ENCODE measurements around the gene MTERF4.

The MTERF4 gene, protein sequence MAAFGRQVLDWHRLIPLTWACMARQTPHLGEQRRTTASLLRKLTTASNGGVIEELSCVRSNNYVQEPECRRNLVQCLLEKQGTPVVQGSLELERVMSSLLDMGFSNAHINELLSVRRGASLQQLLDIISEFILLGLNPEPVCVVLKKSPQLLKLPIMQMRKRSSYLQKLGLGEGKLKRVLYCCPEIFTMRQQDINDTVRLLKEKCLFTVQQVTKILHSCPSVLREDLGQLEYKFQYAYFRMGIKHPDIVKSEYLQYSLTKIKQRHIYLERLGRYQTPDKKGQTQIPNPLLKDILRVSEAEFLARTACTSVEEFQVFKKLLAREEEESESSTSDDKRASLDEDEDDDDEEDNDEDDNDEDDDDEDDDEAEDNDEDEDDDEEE

DNA sequence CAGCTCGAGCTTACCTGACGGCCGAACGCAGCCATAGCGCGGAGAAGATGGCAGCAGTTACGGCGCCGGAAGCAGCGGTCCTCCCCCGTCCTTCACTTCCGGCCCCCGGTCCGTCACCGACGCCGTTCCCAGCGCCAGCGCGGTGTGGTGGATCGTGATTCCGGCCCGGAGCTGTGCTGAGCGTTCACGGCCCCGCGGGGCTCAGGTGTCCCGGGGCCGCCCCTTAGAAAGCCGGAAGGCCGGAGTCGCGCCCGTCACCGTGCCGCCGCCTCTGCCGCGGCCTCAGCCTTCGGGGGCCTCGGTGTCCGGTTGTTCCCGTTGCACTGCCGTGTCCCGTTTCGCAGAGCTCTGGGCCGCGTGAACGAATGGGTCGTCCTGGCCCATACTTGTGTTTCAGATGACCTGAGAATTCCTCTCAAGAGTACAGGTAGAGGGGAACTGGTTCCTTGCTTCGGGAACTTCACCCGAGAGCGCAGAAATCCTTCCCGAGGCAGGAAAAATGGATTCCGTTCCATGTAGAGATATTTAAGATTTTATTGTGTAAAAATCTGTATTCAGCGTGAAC lies at the start of gene MTERF4:
TSS of gene MTERF4 (minus strand) at position 49 of the 565 bp plus-strand sequence. CDS start at position 35, 14 bp downstream.
- no peak for FAIRE-seq

DNA sequence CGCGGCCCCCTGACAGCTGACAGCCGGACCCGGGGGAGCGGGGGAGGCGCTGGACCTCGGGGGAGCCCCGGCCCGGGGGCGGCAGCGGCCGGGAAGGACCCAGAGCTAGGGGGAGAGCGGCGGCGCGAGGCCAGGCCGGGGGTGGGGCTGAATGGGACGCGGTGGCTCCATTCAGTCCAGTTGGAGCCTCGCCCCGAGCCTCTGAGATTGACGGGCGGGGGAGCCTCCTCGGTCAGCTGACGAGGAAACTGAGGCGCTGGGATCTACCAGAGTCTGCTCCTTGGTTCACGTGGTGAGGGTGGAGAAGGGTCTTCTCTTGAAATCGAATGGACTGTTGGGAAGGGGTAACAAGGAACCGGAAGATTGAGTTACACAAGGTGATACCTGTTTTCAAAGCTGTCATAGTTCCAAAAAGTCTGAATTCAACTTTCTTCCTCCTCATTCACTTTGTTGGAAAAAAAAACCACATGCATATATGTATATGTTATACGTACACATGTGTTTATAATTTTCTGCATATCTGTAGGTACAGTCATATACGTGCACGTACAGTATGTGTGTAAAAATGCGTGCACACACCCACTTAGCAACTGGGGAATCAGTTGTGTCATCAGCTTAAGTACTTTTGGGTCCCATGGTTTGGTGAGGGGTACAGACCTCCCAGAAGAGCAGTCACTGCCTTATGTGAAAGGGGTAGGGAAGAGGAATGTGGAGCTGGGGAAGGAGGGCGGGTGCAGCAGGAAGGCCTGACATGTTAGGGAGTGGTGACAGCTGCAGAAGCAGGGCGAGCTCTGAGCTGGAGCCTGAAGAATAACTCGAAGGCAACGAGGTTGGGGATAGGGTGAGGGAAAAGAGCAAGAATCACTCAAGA lies 48.8 kb upstream of the MTERF4 start:
- FAIRE-seq = no peak

DNA sequence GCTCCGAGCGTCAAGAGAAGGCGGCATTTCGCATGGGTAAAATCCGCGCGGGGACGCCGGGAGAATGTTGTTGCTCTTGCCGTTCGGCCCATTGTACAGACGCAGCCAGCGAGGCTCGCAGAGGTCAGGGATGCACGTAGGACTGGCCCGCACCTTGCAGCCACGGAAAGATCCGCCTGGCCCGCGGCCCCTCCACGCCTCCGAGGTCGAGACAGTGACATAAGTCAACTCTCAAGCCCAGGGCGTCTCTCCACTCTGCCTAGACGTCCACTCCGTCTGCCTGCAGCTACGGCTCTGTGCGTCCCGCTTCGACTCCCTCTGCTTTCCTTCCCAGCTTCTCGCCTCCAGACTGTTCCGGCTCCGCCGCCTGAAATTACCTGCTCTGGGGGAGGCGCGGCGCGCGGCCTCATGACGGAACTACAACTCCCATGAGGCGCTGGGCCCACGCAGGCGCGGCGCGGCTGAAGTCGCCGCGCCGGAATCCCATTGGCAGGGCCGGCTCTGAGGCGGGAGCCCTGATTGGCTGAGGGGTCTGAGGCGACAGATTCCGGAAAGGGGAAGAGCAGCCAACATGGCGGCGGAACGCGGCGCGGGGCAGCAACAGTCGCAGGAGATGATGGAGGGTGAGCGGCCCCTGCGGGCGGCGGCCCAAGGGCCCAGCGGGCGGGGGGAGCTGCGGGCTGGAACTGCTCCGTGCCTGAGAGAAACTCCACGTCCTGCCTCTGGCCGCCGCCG lies 48.0 kb upstream of the MTERF4 start, which contains the start of gene PPP1R7:
TSS of gene PPP1R7 (plus strand) at position 543 of the 735 bp plus-strand sequence. CDS start at position 572, 29 bp downstream.
- FAIRE-seq = no peak

DNA sequence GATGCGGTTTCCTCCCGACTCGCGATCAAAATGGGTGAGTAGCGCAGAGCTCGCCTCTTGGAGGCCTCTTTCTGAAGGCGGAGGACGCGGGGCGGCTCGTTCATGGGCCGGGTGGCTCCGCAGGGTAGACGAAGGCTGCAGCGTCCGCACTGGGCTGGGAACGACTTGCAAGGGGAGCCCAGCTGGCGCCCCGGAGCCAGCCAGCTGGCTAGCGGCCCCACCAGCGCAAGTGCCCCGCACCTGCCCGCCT lies 47.5 kb upstream of the MTERF4 start:
- FAIRE-seq = no peak

DNA sequence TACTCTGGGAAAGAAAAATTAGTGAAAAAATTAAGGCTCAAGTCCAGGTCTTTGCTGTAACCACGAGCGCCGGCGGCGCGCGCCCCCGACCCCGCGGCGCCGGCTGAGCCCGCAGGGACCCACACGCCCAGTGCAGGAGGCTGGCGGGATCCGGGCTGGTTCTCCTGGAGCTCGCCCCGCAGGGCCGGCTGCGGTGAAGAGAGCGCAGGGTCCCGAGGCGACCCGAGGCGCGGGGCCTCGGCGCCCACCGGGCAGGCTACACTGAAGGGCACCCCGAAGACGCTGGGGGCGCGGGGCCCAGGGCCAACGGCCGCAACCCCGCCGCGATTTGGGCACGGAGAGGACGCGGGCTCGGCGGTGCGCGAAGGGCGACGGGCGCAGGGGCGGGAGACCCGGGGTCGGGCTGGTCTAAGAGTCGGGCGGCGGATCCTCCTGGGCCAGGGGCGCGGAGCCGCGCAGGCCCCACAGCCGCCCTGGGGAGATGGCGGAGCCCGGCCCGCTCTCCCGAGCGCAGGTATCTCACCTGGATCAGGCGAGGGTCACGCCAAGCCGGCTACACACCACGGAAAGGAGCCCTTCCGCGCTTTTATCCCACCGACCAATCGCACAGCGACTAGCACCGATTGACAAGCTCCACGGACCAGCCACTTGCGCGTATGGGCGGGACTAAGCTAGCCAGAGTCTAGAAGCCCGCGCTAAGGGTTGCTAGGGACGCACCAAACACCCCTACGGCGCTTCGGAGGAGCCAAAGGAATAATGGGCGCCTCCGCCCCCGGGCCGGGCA lies 47.0 kb upstream of the MTERF4 start, which contains the start of gene PASK:
TSS of gene PASK (minus strand) at position 582 of the 784 bp plus-strand sequence. CDS start 6,440 bp downstream, outside the sequence.
- FAIRE-seq = no peak

DNA sequence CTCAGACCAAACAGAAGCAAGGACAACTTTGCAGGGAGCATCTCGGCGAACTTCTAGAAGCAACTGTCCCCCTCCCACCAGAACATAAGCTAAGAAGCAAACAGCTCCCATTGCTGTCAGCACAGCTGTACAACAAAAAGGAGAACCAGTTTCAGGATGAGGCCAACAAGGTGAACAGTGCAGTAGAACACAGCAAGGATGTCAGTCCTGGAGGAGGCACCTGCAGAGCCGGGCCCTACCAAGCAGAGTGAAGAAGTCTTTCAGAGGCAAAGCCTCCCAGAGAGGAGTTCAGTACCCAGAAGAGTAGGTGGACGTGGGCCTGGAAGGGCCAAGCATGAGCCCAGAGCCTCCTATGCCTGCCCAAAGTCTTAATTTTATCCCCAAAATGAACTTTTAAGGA lies 46.2 kb upstream of the MTERF4 start:
- FAIRE-seq = no peak

DNA sequence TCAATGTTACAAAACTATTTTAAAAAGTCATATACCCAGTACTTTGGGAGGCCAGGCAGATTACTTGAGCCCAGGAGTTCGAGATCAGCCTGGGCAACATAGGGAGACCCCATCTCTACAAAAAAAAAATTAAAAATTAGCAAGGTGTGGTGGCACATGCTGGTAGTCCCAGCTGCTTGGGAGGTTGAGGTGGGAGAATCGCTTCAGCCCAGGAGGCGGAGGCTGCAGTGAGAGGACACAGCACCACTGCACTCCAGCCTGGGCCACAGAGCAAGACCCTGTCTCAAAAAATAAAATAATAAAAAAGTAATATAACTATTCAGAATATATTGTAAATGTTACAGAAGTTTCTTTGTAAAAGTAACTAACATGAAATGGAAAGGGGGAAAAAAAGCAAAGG lies 45.2 kb upstream of the MTERF4 start:
- no peak for FAIRE-seq

DNA sequence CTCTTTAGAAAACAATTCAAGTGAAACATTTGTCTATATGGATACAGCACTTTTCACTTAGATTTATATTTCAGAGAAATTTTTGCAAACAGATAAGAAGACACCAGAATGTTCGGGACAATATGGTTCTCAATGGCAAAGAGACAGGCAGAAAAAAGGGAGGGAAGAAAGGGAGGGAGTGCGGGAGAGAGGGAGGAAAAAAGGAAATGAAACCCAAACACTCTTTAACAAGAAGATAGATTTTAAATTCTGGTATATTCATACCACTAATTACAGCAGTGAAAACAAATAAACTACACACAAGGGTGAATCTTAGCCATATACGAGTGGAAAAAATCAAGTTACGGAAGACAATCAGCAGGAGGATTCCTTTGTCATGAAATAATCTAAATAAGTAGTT lies 44.2 kb upstream of the MTERF4 start:
- no peak for FAIRE-seq

DNA sequence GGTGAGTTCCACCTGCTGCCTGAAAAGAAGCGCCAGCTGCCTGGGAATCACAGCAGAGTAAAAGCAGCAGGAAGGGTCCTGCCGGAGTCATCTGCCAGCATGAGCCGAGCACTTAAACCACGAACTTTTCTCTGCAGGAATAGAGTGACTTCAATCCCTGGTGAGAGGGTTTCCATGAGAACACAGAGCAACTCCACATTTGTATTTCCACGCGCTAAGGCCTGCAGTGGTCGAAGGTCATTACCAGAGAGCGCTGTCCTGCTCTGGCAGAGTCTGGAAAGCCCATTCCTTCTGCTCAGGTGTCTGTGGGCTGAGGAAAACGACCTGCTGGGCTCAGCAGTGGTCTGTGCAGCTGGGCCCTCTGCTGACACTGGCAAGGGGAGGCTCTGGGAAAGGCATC lies 40.5 kb upstream of the MTERF4 start:
- no peak for FAIRE-seq

DNA sequence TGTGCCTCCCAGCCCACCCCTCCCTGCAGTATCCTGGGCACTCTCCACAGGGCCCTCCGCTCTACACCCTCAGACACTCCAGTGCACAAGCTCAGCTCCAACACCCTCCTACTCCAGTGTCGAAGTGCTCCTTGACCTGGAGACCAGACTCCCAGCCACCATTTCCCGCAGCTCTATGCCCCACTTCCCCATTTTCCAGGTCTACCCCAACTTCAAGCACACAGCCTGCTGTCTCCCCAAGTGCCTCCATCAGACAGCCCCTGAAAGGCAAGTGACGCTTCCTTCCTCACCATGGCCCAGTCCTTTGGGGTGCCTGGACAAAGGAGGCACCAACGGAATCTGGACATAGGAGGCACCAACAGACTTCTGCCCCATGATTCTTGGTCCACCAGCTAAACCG lies 40.0 kb upstream of the MTERF4 start:
- FAIRE-seq = no peak

DNA sequence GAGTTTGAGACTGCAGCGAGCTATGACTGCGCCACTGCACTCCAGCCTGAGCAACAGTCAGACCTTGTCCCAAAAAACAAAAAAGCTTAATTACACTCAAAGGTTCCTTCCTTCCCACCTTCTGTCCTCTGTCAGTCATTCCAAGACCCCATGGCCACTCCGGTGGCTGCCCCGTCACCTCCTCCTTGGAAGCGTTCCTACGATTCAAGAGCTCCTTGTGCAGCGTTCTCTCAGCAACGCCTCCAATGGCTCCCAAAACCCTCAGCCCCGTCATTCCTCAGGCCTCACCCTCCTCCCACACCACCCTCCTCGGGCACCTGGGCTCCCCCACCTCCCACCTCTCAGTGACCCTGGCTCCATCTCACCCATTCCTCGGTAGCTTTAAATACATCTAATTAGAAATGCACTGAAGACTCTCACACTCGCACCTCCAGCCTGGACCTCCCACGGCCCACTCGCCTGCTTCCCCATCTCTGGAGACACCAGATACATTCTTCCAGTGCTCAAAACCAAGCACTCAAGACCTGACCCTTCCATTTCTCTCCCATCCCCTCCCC lies 39.2 kb upstream of the MTERF4 start:
- FAIRE-seq = no peak

DNA sequence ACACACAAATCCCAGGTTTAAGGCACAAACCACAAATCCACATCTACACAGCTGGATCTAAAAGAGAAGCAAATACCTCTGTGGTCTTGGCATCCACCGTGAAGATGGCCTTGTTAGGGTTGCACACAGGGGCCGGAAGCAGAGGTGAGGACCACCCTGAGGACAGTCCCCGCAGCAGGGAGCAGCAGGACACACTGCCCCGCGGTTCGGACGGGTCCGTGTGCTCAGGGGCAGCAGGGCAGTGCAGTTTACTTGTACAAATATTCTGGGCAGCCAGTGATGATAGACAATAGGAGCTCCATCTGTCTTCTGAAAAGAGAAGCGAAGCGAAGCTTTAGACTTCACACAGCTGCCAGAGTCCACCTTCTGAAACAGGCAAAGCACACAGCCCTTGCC lies 38.4 kb upstream of the MTERF4 start:
- no peak for FAIRE-seq

DNA sequence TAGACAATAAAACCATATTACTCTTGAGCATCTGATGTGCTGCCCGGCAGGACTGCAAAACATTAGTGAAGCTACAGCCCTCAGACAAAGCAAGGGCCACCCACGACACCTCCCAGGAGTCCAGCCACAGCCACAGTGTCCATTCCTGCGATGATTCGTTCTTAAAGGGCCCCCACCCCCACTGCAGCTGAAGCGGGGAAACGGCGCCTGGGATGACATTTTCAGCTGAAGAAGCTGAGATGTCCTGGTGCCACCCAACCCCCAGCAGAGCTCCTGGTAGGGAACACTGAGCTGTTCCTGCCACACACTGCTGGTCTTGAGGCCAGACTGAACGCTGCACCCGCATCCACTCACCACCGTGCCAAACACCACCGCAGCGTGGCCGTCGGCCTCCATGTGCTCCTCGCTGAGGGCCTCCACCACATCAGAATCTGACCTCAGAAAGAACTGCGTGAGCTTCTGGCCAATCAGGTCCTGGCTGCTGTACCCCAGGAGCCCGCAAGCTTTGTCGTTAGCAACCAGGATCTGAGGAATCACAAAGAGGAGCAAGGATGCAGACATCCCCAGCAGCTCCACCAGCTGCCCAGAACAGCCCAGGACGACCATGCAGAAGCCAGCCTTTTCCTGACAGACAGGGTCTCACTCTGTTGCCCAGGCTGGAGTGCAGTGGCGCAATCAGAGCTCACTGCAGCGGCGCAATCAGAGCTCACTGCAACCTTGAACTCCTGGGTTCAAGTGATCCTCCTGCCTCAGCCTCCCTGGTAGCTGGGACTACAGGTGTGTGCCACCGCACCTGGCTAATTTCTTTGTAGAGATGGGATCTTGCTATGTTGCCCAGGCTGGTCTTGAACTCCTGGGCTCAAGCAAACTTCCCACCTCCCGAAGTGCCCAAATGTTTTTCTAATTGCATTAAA lies 37.7 kb upstream of the MTERF4 start:
- no peak for FAIRE-seq

DNA sequence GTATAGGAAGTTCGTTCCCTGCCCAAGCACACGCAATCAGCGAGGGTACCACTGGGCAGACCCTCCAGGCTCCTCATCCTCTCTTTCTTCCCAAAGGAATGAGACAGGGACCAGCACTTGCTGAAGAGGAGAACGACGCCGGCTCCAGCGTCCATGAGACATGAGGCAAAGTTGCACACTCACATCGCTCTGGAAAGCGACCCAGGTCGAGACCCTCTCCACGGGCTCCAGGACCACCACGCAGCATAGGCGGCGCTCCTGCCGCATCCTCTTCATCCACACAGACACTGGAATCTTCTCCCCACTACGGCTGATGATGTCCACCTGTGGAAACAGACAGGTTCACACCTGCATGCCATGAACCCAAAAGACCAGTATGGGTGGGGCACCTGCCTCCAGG lies 36.4 kb upstream of the MTERF4 start:
- FAIRE-seq = no peak

DNA sequence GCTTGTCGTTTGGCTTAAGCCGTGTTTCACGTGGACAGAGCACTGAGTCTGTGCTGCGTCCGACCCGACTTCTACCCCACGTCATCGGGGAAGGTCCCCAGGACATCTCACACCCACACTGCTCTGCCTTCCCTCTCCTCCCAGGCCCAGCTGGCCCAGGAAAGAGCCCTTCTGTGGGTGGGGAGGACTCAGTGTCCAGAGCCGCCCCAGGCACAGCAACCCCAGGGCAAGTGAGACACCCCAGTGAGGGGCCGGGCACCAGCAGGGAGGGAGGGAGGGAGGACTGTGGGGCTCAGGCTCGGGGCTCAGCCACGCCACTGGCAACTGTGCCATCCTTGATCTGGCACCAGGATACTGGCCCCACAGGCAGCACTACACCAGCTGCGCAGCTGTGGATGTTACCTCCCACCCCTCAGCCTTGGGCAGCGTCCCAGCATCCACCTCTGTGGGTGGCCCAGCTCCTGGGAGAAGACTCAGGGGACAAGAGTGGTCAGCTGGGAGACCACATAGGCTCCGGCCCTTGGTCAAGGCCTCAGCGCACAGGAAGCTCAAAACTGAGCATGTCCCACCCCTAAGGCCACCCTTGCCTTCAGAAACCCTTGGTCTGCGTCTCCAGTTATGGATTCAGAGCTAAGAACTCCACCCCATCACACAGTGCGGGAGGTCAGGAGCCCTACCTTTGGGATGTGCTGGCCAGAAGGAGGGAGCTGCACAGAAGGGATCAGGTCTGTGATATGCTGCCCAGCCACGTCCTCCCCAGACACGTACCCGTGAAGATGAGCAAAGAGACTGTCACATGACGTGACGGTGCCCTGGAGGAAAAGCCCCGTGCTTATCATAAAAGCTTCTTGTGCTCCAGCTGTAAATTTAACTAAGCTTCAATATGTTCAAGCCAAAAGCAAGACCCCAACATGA lies 35.4 kb upstream of the MTERF4 start:
- no peak for FAIRE-seq

DNA sequence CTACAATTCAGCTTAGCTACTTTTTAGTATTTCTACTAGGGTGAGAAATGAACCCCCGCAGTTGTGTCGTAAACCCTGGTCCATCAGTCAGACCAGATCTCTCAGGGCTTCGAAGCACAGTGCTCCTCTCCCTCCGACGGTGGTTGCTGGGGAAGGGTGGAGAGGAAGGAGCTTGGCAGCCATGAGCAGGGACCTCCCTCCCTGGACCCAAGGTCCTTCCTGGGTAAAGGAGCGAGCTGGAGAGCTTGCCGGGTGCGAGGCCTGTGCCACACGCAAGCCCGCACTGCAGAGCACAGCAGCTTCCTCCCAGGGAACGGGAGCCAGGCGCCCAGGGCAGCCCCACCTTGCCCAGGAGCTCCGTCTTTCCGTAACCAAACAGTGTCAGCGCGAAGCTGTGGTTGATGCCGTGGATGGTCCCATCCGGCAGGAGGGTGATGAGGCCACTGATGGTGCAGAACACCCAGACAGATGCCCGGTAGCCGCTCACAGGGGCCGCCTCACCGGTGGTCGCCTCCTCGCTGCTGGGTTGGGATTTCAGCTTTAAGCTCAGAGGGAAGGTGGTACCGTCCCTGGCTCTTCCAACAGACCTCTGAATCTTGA lies 34.7 kb upstream of the MTERF4 start:
- no peak for FAIRE-seq

DNA sequence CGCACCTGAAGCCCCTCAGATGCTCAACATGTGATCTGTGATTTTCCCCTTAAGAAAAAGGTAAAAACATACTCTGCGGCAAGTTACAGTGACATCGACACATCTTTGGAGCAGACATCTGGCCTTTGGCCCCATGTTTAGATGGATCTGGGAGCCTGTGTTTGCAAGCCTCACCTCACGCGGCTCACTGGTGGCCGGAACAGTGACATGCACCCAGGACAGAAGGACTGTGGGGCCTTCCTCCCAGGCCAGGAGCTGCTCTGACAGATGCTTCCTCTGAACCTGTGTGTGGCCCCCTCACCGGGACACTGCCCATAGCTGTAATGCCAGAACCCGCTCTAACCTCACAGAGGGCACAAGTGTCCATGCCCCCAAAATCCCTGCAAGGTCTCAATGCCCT lies 34.1 kb upstream of the MTERF4 start:
- FAIRE-seq = no peak

DNA sequence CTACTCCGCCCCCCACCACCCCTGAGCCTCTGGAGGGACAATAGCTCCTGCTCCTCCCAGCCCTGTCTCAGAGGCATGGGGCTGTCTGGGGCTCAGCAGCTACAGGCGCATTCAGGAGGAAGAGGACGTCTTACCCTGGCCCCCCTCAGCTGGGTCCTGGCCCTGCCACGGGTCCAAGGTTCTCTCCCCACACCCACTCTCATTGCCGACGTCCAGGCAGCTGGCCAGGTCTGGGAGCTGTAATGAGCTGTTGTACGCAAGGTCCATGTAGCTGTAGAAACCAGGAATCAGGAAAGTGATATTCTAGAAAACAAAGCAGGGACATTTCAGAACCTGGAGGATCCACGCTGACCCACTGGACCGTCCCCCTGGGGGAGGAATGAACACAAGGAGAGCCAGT lies 33.6 kb upstream of the MTERF4 start:
- no peak for FAIRE-seq

DNA sequence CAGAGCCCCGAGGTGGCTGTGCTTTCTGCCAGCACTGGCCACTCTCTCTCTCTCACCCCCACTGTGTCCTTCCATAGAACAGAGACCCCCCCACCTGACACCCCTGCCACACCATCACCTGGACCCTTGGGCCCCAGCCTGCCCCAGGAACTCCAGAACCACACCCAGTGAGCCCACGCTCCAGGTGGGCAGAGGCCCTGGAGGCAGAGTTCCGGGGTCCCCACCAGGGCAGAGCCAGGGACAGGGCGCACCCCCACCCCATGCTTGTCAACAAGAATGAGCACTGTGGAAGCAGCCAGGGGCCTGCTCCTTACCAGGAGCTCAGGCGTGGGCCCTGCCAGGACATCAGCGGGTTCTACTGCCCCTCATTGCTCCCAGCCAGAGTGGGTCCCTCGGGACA lies 32.6 kb upstream of the MTERF4 start:
- FAIRE-seq = no peak
